Coronary artery (tissue), 2 donors: Measurements from ENCODE around the gene TNRC6A.
A peak's percentile ranks its signal among the peaks of the same experiment; 100 is the strongest.
"Not testable (repeated sequence)": the region's sequence is repeated elsewhere in the genome, so short reads cannot be mapped to it uniquely, and the experiment has no call there.

ENCODE experiments used
- DNase-seq: peaks from one replicate; pipeline ENCODE4 v3.0.0-alpha.2; 2017; ENCODE audit warnings: low spot score
- H3K27ac ChIP-seq, 2 donors: fragments of 200-600 bp; sonication (generic); one replicate each; pipeline ENCODE4 v1.5.1; 2016 to 2019
- H3K4me3 ChIP-seq: fragments of 200-600 bp; sonication (generic); 2 replicates; pipeline ENCODE4 v1.5.1; 2016; ENCODE audit warnings: mild to moderate bottlenecking, moderate library complexity
- CTCF ChIP-seq: fragments of 200-600 bp; sonication (generic); IDR thresholded peaks from one replicate; pipeline ENCODE4 v1.5.1; 2019; ENCODE audit warnings: antibody characterized with exemption

The TNRC6A gene

GRCh38 chr16:24700549-24701392, 28.7 kb upstream of the TNRC6A start:
- peak overlapping the region; percentile 8 for H3K4me3 ChIP-seq
- peak overlapping the region; percentile 83 to 87 for H3K27ac ChIP-seq
- peak; percentile 17 for TF ChIP-seq CTCF
- peak; percentile 92 for DNase-seq

- TF ChIP-seq CTCF, result no peak
- Histone ChIP-seq H3K4me3 (peak overlapping the region; percentile 8), H3K27ac (peak overlapping the region; percentile 83 to 87)
- no peak for DNase-seq
Observed at GRCh38 chr16:24701521-24701951, 27.9 kb upstream of the TNRC6A start.

GRCh38 chr16:24707760-24708159, 21.7 kb upstream of the TNRC6A start:
- H3K4me3 ChIP-seq, DNase-seq: not testable (repeated sequence)
- H3K27ac ChIP-seq, result peak overlapping the region; percentile 38 to 57

- TF ChIP-seq CTCF, result no peak
- DNase-seq, result no peak
- Histone ChIP-seq H3K4me3 (no peak overlapping the region), H3K27ac (no peak overlapping the region)
Observed at GRCh38 chr16:24713379-24713778, 16.1 kb upstream of the TNRC6A start.

GRCh38 chr16:24717411-24717810, 12.0 kb upstream of the TNRC6A start:
- no peak for TF ChIP-seq CTCF
- Histone ChIP-seq H3K4me3 (no peak overlapping the region), H3K27ac (no peak overlapping the region)
- DNase-seq, result no peak

- no peak overlapping the region for H3K4me3 ChIP-seq
Observed at GRCh38 chr16:24718967-24719521, 10.4 kb upstream of the TNRC6A start.

GRCh38 chr16:24721830-24722238, 7.6 kb upstream of the TNRC6A start:
- no peak for DNase-seq
- no peak overlapping the region for H3K27ac ChIP-seq
- no peak overlapping the region for H3K4me3 ChIP-seq
- TF ChIP-seq CTCF, result no peak

More at GRCh38 chr16:24718967-24719521, 10.4 kb upstream of the TNRC6A start:
- H3K27ac ChIP-seq, result no peak overlapping the region
- no peak for DNase-seq
- no peak for TF ChIP-seq CTCF
